SK-N-SH treated with all-trans-retinoic acid at 6 μM for 48 hours (cell line): ENCODE data around the gene FYCO1.

Experiments used
- ATAC-seq: fragments of 200-7000 bp; cut with Tn5 transposase; 3 replicates; pipeline ENCODE4 v1.9.1; 2020; ENCODE audit warnings: mild to moderate bottlenecking, moderate library complexity
- ARNTL ChIP-seq: fragments of 450-650 bp; formaldehyde crosslinking; IDR thresholded peaks from 2 replicates; pipeline ENCODE4 v1.5.0; 2020; ENCODE audit warnings: low read depth, mild to moderate bottlenecking, moderate library complexity, borderline replicate concordance
- BACH2 ChIP-seq: fragments of 250-450 bp; sonication (Bioruptor Pico); IDR thresholded peaks from 2 replicates; pipeline ENCODE4 v1.9.0; 2021; ENCODE audit warnings: mild to moderate bottlenecking, borderline replicate concordance
- CSDC2 ChIP-seq: fragments of 250-450 bp; sonication (Bioruptor Pico); IDR thresholded peaks from 2 replicates; pipeline ENCODE4 v1.5.0; 2020; ENCODE audit warnings: mild to moderate bottlenecking, moderate library complexity
- ESRRG ChIP-seq: fragments of 250-450 bp; sonication (Bioruptor Pico); IDR thresholded peaks from 2 replicates; pipeline ENCODE4 v1.6.1; 2021; ENCODE audit warnings: mild to moderate bottlenecking
- GLIS3 ChIP-seq: fragments of 250-450 bp; sonication (Bioruptor Pico); IDR thresholded peaks from 2 replicates; pipeline ENCODE4 v1.5.0; 2020; ENCODE audit warnings: mild to moderate bottlenecking, moderate library complexity
- OSR1 ChIP-seq: fragments of 250-450 bp; sonication (Bioruptor Pico); IDR thresholded peaks from 2 replicates; pipeline ENCODE4 v1.8.0; 2022; ENCODE audit warnings: moderate library complexity, mild to moderate bottlenecking, inconsistent platforms
- PATZ1 ChIP-seq: fragments of 250-450 bp; sonication (Bioruptor Pico); IDR thresholded peaks from 2 replicates; pipeline ENCODE4 v1.8.0; 2020; ENCODE audit warnings: mild to moderate bottlenecking, moderate library complexity, borderline replicate concordance
- PPARA ChIP-seq: fragments of 250-450 bp; sonication (Bioruptor Pico); IDR thresholded peaks from 2 replicates; pipeline ENCODE4 v1.5.0; 2020; ENCODE audit warnings: mild to moderate bottlenecking, borderline replicate concordance
- RARB ChIP-seq: fragments of 250-450 bp; sonication (Bioruptor Pico); IDR thresholded peaks from 2 replicates; pipeline ENCODE4 v1.8.0; 2021; ENCODE audit warnings: mild to moderate bottlenecking, moderate library complexity
- SNAI2 ChIP-seq: fragments of 250-450 bp; sonication (Bioruptor Pico); IDR thresholded peaks from 2 replicates; pipeline ENCODE4 v1.5.0; 2020; ENCODE audit warnings: mild to moderate bottlenecking, moderate library complexity
- TCF4 ChIP-seq: fragments of 250-450 bp; sonication (Bioruptor Pico); IDR thresholded peaks from 2 replicates; pipeline ENCODE4 v1.8.0; 2021; ENCODE audit warnings: mild to moderate bottlenecking, moderate library complexity, borderline replicate concordance
- TOX ChIP-seq: fragments of 250-450 bp; sonication (Bioruptor Pico); IDR thresholded peaks from 2 replicates; pipeline ENCODE4 v1.8.0; 2021; ENCODE audit warnings: mild to moderate bottlenecking, moderate library complexity, borderline replicate concordance
- TSHZ2 ChIP-seq: fragments of 250-450 bp; sonication (Bioruptor Pico); IDR thresholded peaks from 2 replicates; pipeline ENCODE4 v1.5.0; 2020; ENCODE audit warnings: mild to moderate bottlenecking, moderate library complexity
- ZC3H10 ChIP-seq: fragments of 250-450 bp; sonication (Bioruptor Pico); IDR thresholded peaks from 2 replicates; pipeline ENCODE4 v1.5.1; 2021; ENCODE audit warnings: mild to moderate bottlenecking, moderate library complexity
- ZFP3 ChIP-seq: fragments of 250-450 bp; sonication (Bioruptor Pico); IDR thresholded peaks from 2 replicates; pipeline ENCODE4 v1.5.0; 2020; ENCODE audit warnings: mild to moderate bottlenecking, moderate library complexity
- ZFP30 ChIP-seq: fragments of 450-650 bp; formaldehyde crosslinking; IDR thresholded peaks from 2 replicates; pipeline ENCODE4 v1.5.0; 2022; ENCODE audit warnings: mild to moderate bottlenecking, moderate library complexity
- ZNF565 ChIP-seq: fragments of 450-650 bp; formaldehyde crosslinking; conservative IDR thresholded peaks from 2 replicates; pipeline ENCODE4 v1.5.0; 2020; ENCODE audit warnings: low read depth, mild to moderate bottlenecking, moderate library complexity
- ZNF70 ChIP-seq: fragments of 450-650 bp; formaldehyde crosslinking; IDR thresholded peaks from 2 replicates; pipeline ENCODE4 v1.5.0; 2020; ENCODE audit warnings: mild to moderate bottlenecking, moderate library complexity
- ZNF8 ChIP-seq: fragments of 450-650 bp; formaldehyde crosslinking; IDR thresholded peaks from 2 replicates; pipeline ENCODE4 v1.5.0; 2020; ENCODE audit warnings: mild to moderate bottlenecking, moderate library complexity
- TF ChIP-seq, protein P1 (sequence below): fragments of 250-450 bp; sonication (Bioruptor Pico); IDR thresholded peaks from 2 replicates; pipeline ENCODE4 v1.5.1; 2020; ENCODE audit warnings: low read depth, mild to moderate bottlenecking, moderate library complexity
- TF ChIP-seq, protein P2 (sequence below): fragments of 250-450 bp; sonication (Bioruptor Pico); IDR thresholded peaks from 2 replicates; pipeline ENCODE4 v1.5.1; 2021; ENCODE audit warnings: mild to moderate bottlenecking, moderate library complexity

The FYCO1 gene

GRCh38 chr3:45980229-45980813 lies 15.3 kb downstream of the FYCO1 start:
- TF ChIP-seq ZNF70 (no peak), RARB (CRISPR knock-in tag) (no peak), ESRRG (CRISPR knock-in tag) (no peak), BACH2 (CRISPR knock-in tag) (no peak), PATZ1 (CRISPR knock-in tag) (no peak), ZFP30 (CRISPR knock-in tag) (no peak), ZNF565 (CRISPR knock-in tag) (no peak), SNAI2 (no peak), ARNTL (CRISPR knock-in tag) (no peak), TSHZ2 (CRISPR knock-in tag) (no peak)
- TF ChIP-seq, protein P1, sequence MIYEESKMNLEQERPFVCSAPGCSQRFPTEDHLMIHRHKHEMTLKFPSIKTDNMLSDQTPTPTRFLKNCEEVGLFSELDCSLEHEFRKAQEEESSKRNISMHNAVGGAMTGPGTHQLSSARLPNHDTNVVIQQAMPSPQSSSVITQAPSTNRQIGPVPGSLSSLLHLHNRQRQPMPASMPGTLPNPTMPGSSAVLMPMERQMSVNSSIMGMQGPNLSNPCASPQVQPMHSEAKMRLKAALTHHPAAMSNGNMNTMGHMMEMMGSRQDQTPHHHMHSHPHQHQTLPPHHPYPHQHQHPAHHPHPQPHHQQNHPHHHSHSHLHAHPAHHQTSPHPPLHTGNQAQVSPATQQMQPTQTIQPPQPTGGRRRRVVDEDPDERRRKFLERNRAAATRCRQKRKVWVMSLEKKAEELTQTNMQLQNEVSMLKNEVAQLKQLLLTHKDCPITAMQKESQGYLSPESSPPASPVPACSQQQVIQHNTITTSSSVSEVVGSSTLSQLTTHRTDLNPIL = no peak
- no peak for ATAC-seq

- no peak for TF ChIP-seq CSDC2 (CRISPR knock-in tag)
- TF ChIP-seq ZNF565 (CRISPR knock-in tag) = no peak
- TF ChIP-seq TCF4 (CRISPR knock-in tag) = no peak
- no peak for TF ChIP-seq GLIS3 (CRISPR knock-in tag)
- TF ChIP-seq ZNF8 = no peak
- no peak for TF ChIP-seq ZFP3 (CRISPR knock-in tag)
- TF ChIP-seq OSR1 (CRISPR knock-in tag) = no peak
- TF ChIP-seq ZNF70 = no peak
- no peak for TF ChIP-seq PATZ1 (CRISPR knock-in tag)
- TF ChIP-seq, protein P1 = no peak
- TF ChIP-seq, protein P2, sequence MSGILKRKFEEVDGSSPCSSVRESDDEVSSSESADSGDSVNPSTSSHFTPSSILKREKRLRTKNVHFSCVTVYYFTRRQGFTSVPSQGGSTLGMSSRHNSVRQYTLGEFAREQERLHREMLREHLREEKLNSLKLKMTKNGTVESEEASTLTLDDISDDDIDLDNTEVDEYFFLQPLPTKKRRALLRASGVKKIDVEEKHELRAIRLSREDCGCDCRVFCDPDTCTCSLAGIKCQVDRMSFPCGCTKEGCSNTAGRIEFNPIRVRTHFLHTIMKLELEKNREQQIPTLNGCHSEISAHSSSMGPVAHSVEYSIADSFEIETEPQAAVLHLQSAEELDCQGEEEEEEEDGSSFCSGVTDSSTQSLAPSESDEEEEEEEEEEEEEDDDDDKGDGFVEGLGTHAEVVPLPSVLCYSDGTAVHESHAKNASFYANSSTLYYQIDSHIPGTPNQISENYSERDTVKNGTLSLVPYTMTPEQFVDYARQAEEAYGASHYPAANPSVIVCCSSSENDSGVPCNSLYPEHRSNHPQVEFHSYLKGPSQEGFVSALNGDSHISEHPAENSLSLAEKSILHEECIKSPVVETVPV (CRISPR knock-in tag) = no peak
- no peak for TF ChIP-seq ZFP30 (CRISPR knock-in tag)
- no peak for TF ChIP-seq ZC3H10 (CRISPR knock-in tag)
- no peak for TF ChIP-seq TSHZ2 (CRISPR knock-in tag)
- TF ChIP-seq PPARA (CRISPR knock-in tag) = no peak
- no peak for TF ChIP-seq TOX (CRISPR knock-in tag)
- TF ChIP-seq BACH2 (CRISPR knock-in tag) = no peak
- no peak for TF ChIP-seq RARB (CRISPR knock-in tag)
- no peak for ATAC-seq
Measured at GRCh38 chr3:45979378-45979777, 16.2 kb downstream of the FYCO1 start.
